SK-N-SH treated with all-trans-retinoic acid at 6 μM for 48 hours (cell line): ENCODE data around the gene BRICD5.
"Not testable (repeated sequence)": the region's sequence is repeated elsewhere in the genome, so short reads cannot be mapped to it uniquely, and the experiment has no call there.

ENCODE experiments used
- ATAC-seq: fragments of 200-7000 bp; cut with Tn5 transposase; 3 replicates; pipeline ENCODE4 v1.9.1; 2020; ENCODE audit warnings: mild to moderate bottlenecking, moderate library complexity
- ARNTL ChIP-seq: fragments of 450-650 bp; formaldehyde crosslinking; IDR thresholded peaks from 2 replicates; pipeline ENCODE4 v1.5.0; 2020; ENCODE audit warnings: low read depth, mild to moderate bottlenecking, moderate library complexity, borderline replicate concordance
- BACH2 ChIP-seq: fragments of 250-450 bp; sonication (Bioruptor Pico); IDR thresholded peaks from 2 replicates; pipeline ENCODE4 v1.9.0; 2021; ENCODE audit warnings: mild to moderate bottlenecking, borderline replicate concordance
- ESRRG ChIP-seq: fragments of 250-450 bp; sonication (Bioruptor Pico); IDR thresholded peaks from 2 replicates; pipeline ENCODE4 v1.6.1; 2021; ENCODE audit warnings: mild to moderate bottlenecking
- GLIS3 ChIP-seq: fragments of 250-450 bp; sonication (Bioruptor Pico); IDR thresholded peaks from 2 replicates; pipeline ENCODE4 v1.5.0; 2020; ENCODE audit warnings: mild to moderate bottlenecking, moderate library complexity
- ISL1 ChIP-seq: fragments of 250-450 bp; sonication (Bioruptor Pico); IDR thresholded peaks from 2 replicates; pipeline ENCODE4 v2.1.2; 2022; ENCODE audit warnings: mild to moderate bottlenecking, moderate library complexity
- OSR1 ChIP-seq: fragments of 250-450 bp; sonication (Bioruptor Pico); IDR thresholded peaks from 2 replicates; pipeline ENCODE4 v1.8.0; 2022; ENCODE audit warnings: moderate library complexity, mild to moderate bottlenecking, inconsistent platforms
- PPARA ChIP-seq: fragments of 250-450 bp; sonication (Bioruptor Pico); IDR thresholded peaks from 2 replicates; pipeline ENCODE4 v1.5.0; 2020; ENCODE audit warnings: mild to moderate bottlenecking, borderline replicate concordance
- RARB ChIP-seq: fragments of 250-450 bp; sonication (Bioruptor Pico); IDR thresholded peaks from 2 replicates; pipeline ENCODE4 v1.8.0; 2021; ENCODE audit warnings: mild to moderate bottlenecking, moderate library complexity
- SNAI2 ChIP-seq: fragments of 250-450 bp; sonication (Bioruptor Pico); IDR thresholded peaks from 2 replicates; pipeline ENCODE4 v1.5.0; 2020; ENCODE audit warnings: mild to moderate bottlenecking, moderate library complexity
- TCF4 ChIP-seq: fragments of 250-450 bp; sonication (Bioruptor Pico); IDR thresholded peaks from 2 replicates; pipeline ENCODE4 v1.8.0; 2021; ENCODE audit warnings: mild to moderate bottlenecking, moderate library complexity, borderline replicate concordance
- TOX ChIP-seq: fragments of 250-450 bp; sonication (Bioruptor Pico); IDR thresholded peaks from 2 replicates; pipeline ENCODE4 v1.8.0; 2021; ENCODE audit warnings: mild to moderate bottlenecking, moderate library complexity, borderline replicate concordance
- ZC3H10 ChIP-seq: fragments of 250-450 bp; sonication (Bioruptor Pico); IDR thresholded peaks from 2 replicates; pipeline ENCODE4 v1.5.1; 2021; ENCODE audit warnings: mild to moderate bottlenecking, moderate library complexity
- ZFP3 ChIP-seq: fragments of 250-450 bp; sonication (Bioruptor Pico); IDR thresholded peaks from 2 replicates; pipeline ENCODE4 v1.5.0; 2020; ENCODE audit warnings: mild to moderate bottlenecking, moderate library complexity
- ZFP30 ChIP-seq: fragments of 450-650 bp; formaldehyde crosslinking; IDR thresholded peaks from 2 replicates; pipeline ENCODE4 v1.5.0; 2022; ENCODE audit warnings: mild to moderate bottlenecking, moderate library complexity
- ZNF565 ChIP-seq: fragments of 450-650 bp; formaldehyde crosslinking; conservative IDR thresholded peaks from 2 replicates; pipeline ENCODE4 v1.5.0; 2020; ENCODE audit warnings: low read depth, mild to moderate bottlenecking, moderate library complexity
- ZNF70 ChIP-seq: fragments of 450-650 bp; formaldehyde crosslinking; IDR thresholded peaks from 2 replicates; pipeline ENCODE4 v1.5.0; 2020; ENCODE audit warnings: mild to moderate bottlenecking, moderate library complexity
- ZNF8 ChIP-seq: fragments of 450-650 bp; formaldehyde crosslinking; IDR thresholded peaks from 2 replicates; pipeline ENCODE4 v1.5.0; 2020; ENCODE audit warnings: mild to moderate bottlenecking, moderate library complexity
- TF ChIP-seq, protein P1 (sequence below): fragments of 250-450 bp; sonication (Bioruptor Pico); IDR thresholded peaks from 2 replicates; pipeline ENCODE4 v1.8.0; 2021; ENCODE audit warnings: low read depth, mild to moderate bottlenecking, moderate library complexity, borderline replicate concordance
- TF ChIP-seq, protein P2 (sequence below): fragments of 250-450 bp; sonication (Bioruptor Pico); IDR thresholded peaks from 2 replicates; pipeline ENCODE4 v1.5.0; 2020; ENCODE audit warnings: mild to moderate bottlenecking, moderate library complexity
- TF ChIP-seq, protein P3 (sequence below): fragments of 250-450 bp; sonication (Bioruptor Pico); IDR thresholded peaks from 2 replicates; pipeline ENCODE4 v1.8.0; 2020; ENCODE audit warnings: mild to moderate bottlenecking, moderate library complexity, borderline replicate concordance
- TF ChIP-seq, protein P4 (sequence below): fragments of 250-450 bp; sonication (Bioruptor Pico); IDR thresholded peaks from 2 replicates; pipeline ENCODE4 v1.5.1; 2020; ENCODE audit warnings: low read depth, mild to moderate bottlenecking, moderate library complexity

The BRICD5 gene

DNA sequence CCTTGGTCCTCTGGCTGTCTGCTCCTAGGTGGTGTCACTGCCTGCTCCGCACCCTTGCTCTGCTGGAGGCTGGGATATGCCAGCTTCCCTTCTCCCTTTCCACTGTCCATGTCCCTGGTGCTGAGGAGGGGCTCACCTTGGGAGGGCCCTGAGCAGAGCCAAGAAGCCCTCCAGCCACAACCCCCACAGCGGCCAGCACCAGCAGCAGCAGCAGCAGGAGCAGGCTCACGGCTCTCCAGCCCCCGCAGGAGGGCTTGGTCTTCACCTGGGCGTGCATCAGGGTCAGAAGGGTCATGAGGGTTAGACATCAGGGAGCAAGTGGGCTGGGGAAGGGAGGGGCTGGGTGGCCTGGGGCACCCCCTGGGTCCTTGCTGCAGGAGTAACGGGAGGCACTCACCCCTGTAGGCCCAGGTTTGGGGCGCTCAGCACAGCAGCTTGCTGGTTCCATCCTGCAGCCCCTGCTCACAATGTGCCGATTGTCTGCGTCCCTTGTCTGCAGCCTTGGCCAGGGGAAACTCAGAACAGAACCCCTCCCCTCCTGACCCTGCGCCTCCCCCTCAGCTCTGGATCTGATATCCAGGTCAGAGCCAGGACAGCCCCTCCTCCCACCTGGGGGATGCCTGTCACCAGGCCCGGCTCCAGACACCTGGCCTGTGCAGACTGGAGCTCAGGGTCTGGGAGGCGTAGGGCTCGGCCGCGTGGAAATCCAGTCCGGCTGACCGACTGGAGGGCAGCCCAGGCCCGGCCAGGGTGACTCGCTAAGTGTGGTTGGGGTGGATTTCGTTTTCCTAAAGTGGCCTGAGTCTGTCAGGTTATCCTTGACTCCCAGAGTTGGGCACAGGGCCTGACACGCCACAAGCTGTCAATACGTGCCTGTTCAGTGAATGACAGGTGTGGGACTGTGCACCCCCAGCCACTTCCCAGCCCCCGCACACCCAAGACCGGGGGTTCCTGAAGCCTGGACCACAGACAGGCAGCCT, at the start of gene BRICD5:
Gene BRICD5 (minus strand): TSS at position 478 of the 980 bp plus-strand sequence. CDS start 30 bp downstream, at position 448.
- TF ChIP-seq TCF4 (CRISPR knock-in tag): no peak
- TF ChIP-seq ZC3H10 (CRISPR knock-in tag): no peak
- TF ChIP-seq ZFP3: no peak
- no peak for TF ChIP-seq BACH2 (CRISPR knock-in tag)
- TF ChIP-seq RARB (CRISPR knock-in tag): no peak
- no peak for TF ChIP-seq OSR1 (CRISPR knock-in tag)
- TF ChIP-seq ZNF70 (CRISPR knock-in tag): no peak
- no peak for TF ChIP-seq ZNF8 (CRISPR knock-in tag)
- TF ChIP-seq ZFP30 (CRISPR knock-in tag): no peak
- no peak for TF ChIP-seq SNAI2 (CRISPR knock-in tag)
- TF ChIP-seq PPARA (CRISPR knock-in tag): no peak
- no peak for TF ChIP-seq ISL1 (CRISPR knock-in tag)
- TF ChIP-seq ESRRG (CRISPR knock-in tag): no peak
- no peak for ATAC-seq

DNA sequence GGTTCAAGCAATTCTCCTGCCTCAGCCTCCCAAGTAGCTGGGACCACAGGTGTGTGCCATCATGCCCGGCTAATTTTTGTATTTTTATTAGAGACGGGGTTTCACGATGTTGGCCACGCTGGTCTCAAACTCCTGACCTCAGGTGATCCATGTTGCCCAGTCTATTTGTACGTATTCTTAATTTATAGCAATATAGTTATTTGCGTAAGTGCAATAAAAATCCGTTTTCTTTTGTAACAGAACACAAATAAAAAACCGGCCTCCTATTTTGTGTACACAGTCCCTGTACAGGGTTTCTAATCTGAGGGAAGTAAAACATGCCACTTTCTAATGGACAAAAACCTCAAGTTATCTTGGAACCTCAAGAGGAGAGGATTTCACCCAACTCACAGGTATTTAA, 49.6 kb upstream of the BRICD5 start:
- ATAC-seq: no peak
- TF ChIP-seq ARNTL (CRISPR knock-in tag) (no peak), ZFP30 (CRISPR knock-in tag) (no peak), GLIS3 (no peak), TOX (CRISPR knock-in tag) (no peak), ZNF8 (CRISPR knock-in tag) (no peak), SNAI2 (CRISPR knock-in tag) (no peak), OSR1 (CRISPR knock-in tag) (no peak), ZNF565 (CRISPR knock-in tag) (no peak), ISL1 (CRISPR knock-in tag) (no peak), ZFP3 (no peak), PPARA (CRISPR knock-in tag) (no peak), ESRRG (CRISPR knock-in tag) (no peak)
- TF ChIP-seq, protein P1, sequence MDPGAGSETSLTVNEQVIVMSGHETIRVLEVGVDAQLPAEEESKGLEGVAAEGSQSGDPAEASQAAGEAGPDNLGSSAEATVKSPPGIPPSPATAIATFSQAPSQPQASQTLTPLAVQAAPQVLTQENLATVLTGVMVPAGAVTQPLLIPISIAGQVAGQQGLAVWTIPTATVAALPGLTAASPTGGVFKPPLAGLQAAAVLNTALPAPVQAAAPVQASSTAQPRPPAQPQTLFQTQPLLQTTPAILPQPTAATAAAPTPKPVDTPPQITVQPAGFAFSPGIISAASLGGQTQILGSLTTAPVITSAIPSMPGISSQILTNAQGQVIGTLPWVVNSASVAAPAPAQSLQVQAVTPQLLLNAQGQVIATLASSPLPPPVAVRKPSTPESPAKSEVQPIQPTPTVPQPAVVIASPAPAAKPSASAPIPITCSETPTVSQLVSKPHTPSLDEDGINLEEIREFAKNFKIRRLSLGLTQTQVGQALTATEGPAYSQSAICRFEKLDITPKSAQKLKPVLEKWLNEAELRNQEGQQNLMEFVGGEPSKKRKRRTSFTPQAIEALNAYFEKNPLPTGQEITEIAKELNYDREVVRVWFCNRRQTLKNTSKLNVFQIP (CRISPR knock-in tag): no peak
- TF ChIP-seq, protein P2, sequence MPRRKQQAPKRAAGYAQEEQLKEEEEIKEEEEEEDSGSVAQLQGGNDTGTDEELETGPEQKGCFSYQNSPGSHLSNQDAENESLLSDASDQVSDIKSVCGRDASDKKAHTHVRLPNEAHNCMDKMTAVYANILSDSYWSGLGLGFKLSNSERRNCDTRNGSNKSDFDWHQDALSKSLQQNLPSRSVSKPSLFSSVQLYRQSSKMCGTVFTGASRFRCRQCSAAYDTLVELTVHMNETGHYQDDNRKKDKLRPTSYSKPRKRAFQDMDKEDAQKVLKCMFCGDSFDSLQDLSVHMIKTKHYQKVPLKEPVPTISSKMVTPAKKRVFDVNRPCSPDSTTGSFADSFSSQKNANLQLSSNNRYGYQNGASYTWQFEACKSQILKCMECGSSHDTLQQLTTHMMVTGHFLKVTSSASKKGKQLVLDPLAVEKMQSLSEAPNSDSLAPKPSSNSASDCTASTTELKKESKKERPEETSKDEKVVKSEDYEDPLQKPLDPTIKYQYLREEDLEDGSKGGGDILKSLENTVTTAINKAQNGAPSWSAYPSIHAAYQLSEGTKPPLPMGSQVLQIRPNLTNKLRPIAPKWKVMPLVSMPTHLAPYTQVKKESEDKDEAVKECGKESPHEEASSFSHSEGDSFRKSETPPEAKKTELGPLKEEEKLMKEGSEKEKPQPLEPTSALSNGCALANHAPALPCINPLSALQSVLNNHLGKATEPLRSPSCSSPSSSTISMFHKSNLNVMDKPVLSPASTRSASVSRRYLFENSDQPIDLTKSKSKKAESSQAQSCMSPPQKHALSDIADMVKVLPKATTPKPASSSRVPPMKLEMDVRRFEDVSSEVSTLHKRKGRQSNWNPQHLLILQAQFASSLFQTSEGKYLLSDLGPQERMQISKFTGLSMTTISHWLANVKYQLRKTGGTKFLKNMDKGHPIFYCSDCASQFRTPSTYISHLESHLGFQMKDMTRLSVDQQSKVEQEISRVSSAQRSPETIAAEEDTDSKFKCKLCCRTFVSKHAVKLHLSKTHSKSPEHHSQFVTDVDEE (CRISPR knock-in tag): no peak
- TF ChIP-seq, protein P3, sequence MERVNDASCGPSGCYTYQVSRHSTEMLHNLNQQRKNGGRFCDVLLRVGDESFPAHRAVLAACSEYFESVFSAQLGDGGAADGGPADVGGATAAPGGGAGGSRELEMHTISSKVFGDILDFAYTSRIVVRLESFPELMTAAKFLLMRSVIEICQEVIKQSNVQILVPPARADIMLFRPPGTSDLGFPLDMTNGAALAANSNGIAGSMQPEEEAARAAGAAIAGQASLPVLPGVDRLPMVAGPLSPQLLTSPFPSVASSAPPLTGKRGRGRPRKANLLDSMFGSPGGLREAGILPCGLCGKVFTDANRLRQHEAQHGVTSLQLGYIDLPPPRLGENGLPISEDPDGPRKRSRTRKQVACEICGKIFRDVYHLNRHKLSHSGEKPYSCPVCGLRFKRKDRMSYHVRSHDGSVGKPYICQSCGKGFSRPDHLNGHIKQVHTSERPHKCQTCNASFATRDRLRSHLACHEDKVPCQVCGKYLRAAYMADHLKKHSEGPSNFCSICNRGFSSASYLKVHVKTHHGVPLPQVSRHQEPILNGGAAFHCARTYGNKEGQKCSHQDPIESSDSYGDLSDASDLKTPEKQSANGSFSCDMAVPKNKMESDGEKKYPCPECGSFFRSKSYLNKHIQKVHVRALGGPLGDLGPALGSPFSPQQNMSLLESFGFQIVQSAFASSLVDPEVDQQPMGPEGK (CRISPR knock-in tag): no peak
- TF ChIP-seq, all 23 proteins: peak for 0

DNA sequence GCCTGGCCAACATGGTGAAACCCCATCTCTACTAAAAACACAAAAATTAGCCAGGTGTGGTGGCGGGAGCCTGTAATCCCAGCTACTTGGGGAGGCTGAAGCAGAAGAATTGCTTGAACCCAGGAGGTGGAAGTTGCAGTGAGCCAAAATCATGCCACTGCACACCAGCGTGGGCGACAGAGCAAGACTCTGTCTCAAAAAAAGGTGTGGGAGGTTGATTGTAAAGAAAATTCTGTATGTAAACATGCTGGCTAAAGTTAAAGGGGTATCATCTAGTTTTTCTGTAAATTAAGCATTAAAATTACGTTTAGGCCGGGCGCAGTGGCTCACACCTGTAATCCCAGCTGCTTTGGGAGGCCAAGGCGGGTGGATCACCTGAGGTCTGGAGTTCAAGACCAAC, 47.9 kb upstream of the BRICD5 start:
- not testable (repeated sequence) for ATAC-seq

DNA sequence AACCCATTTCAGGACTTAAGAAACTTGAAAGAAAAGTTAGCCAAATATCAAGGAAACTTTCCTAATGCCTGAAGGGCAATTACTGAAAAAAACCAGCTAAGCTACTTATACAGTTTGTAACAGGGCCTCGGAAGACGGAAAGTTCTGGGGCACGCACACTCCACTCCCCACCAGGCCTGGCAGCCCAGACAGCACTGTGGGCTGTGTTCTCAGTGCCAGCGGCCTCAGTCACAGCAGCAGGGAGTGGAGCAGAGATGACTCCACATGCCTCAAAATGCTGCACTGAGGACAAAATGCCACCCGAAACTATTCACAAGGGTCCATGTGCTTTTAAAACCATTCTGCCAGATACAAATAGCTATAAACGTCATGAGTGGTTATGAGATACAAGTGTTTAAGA, 47.1 kb upstream of the BRICD5 start:
- ATAC-seq: no peak
- TF ChIP-seq TCF4 (CRISPR knock-in tag): no peak
- TF ChIP-seq ZFP3: no peak
- no peak for TF ChIP-seq ESRRG (CRISPR knock-in tag)
- no peak for TF ChIP-seq PPARA (CRISPR knock-in tag)
- no peak for TF ChIP-seq ISL1 (CRISPR knock-in tag)
- TF ChIP-seq, protein P4, sequence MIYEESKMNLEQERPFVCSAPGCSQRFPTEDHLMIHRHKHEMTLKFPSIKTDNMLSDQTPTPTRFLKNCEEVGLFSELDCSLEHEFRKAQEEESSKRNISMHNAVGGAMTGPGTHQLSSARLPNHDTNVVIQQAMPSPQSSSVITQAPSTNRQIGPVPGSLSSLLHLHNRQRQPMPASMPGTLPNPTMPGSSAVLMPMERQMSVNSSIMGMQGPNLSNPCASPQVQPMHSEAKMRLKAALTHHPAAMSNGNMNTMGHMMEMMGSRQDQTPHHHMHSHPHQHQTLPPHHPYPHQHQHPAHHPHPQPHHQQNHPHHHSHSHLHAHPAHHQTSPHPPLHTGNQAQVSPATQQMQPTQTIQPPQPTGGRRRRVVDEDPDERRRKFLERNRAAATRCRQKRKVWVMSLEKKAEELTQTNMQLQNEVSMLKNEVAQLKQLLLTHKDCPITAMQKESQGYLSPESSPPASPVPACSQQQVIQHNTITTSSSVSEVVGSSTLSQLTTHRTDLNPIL (CRISPR knock-in tag): no peak
- no peak for TF ChIP-seq ARNTL (CRISPR knock-in tag)
- TF ChIP-seq, protein P3 (CRISPR knock-in tag): no peak
- no peak for TF ChIP-seq SNAI2 (CRISPR knock-in tag)
- TF ChIP-seq BACH2 (CRISPR knock-in tag): no peak
- no peak for TF ChIP-seq GLIS3
- no peak for TF ChIP-seq ZFP30 (CRISPR knock-in tag)
- TF ChIP-seq RARB (CRISPR knock-in tag): no peak
